Measurements from ENCODE around the gene AJM1. TPM values are rescaled to one million over a fixed set of nuclear protein-coding genes. Genes with fewer than 3 reads are reported as not detected.
"Not testable (repeated sequence)": the region's sequence is repeated elsewhere in the genome, so short reads cannot be mapped to it uniquely, and the experiment has no call there.

AJM1 gene
- total RNA-seq, 1 experiment from 2014 or later, result 1.9 TPM

DNA sequence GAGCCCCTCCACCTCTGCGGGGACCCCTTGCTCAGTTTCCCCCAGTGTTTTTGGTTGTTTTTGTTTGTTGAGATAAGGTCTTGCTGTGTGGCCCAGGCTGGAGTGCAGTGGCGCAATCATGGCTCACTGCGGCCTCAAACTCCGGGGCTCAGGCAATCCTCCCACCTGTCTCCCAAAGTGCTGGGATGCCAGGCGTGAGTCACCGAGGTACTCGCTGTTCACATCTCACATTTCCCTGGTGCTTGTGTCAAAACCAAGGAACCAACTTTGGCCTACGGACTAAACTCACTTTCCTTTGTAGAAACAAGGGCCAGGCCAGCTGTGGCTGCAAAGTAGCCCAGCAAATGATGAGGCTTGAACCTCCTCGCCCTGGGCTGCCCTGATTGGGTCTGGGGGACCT lies 9.7 kb upstream of the AJM1 start:
- no peak overlapping the region for H3K4me2 ChIP-seq (ENCODE audit: low read depth, low read length, poor library complexity, severe bottlenecking)
- H3K79me2 ChIP-seq (ENCODE audit: low read length), result no peaks in the 10 kb centered on the region
- H3K27ac ChIP-seq (ENCODE audit: low read length), result no peak overlapping the region
- H4K20me1 ChIP-seq (ENCODE audit: insufficient read depth, low read depth, low read length), result no peaks in the 10 kb centered on the region
- H3K9me3 ChIP-seq (ENCODE audit: low read length), result no peaks in the 10 kb centered on the region
- H3K9me2 ChIP-seq (replicated peaks; ENCODE audit: insufficient read depth, low read length), result no peaks in the 10 kb centered on the region
- H3K4me3 ChIP-seq (ENCODE audit: low read length), result no peak overlapping the region
- H3K4me1 ChIP-seq (ENCODE audit: low read length), result no peaks in the 10 kb centered on the region
- DNase-seq, result no peak
- H2AFZ ChIP-seq (ENCODE audit: low read length), result no peak overlapping the region
- no peaks in the 10 kb centered on the region for H3K36me3 ChIP-seq (ENCODE audit: insufficient read depth, low read length)
- no peak overlapping the region for H3K9ac ChIP-seq (ENCODE audit: low read length)
- no peaks in the 10 kb centered on the region for H3K27me3 ChIP-seq (ENCODE audit: low read length)

DNA sequence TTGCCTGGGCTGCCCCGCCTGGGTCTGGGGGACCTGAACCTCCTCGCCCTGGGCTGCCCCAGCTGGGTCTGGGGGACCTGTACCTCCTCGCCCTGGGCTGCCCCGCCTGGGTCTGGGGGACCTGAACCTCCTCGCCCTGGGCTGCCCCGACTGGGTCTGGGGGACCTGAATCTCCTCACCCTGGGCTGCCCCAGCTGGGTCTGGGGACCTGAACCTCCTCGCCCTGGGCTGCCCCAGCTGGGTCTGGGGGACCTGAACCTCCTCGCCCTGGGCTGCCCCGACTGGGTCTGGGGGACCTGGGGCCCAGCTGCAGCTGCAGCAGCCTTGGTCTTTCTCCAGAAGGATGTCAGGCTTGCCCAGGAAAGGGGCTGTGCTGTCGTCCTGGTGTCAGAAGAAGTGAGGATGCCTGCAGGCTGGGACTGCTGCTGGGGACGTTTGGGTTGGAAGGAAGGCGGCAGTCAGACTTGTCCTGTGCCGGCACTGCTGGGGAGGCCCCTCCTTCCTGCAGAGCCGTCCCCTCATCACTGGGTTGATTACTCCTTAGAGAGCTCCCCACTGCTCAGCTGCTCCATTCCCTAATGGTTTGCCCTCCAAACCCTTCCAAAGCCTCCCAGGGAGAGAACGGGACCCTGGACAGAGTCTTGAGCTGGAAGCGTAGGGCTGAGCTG lies 8.8 kb upstream of the AJM1 start:
- not testable (repeated sequence) for H3K4me2 ChIP-seq (ENCODE audit: low read depth, low read length, poor library complexity, severe bottlenecking); H3K36me3 ChIP-seq (ENCODE audit: insufficient read depth, low read length); DNase-seq; H4K20me1 ChIP-seq (ENCODE audit: insufficient read depth, low read depth, low read length); H2AFZ ChIP-seq (ENCODE audit: low read length); H3K9me2 ChIP-seq (replicated peaks; ENCODE audit: insufficient read depth, low read length); H3K27me3 ChIP-seq (ENCODE audit: low read length); H3K9ac ChIP-seq (ENCODE audit: low read length); H3K9me3 ChIP-seq (ENCODE audit: low read length); H3K27ac ChIP-seq (ENCODE audit: low read length); H3K4me3 ChIP-seq (ENCODE audit: low read length); H3K4me1 ChIP-seq (ENCODE audit: low read length); H3K79me2 ChIP-seq (ENCODE audit: low read length)

DNA sequence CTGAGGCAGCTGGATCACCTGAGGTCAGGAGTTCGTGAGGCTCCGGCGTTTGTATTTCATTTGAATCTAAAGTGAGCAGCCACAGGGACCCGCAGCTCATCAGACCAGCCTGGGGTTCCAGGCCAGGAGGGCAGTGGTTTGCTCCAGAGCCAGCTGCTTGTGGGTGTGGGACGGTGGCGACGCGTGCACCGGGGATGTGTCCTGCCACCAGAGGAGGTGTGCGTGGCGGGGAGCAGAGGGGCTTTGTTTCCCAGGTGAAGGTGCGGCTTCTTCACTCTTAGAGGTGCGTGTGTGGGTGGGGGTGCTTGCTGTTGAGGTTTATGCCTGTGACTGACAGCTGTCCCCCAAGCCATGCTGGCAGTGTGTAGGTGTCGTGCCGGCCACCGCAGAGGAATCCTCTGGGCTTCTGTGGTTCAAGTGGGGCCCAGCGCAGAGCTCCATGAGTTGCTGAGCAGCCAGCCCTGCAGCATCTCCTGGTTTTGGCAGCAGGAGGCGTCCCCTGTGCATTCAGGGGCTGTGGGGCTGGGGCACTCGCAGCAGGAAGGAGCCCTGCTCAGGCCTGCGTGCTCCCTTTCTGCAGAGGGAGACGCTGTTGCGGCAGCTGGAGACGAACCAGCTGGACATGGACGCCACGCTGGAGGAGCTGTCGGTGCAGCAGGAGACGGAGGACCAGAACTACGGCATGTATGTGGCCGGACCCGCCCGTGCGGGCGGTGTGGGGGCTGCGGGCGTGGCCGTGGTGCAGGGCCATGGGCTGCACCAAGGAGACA lies 6.9 kb upstream of the AJM1 start:
- no peak overlapping the region for H3K4me3 ChIP-seq (ENCODE audit: low read length)
- no peak overlapping the region for H3K9ac ChIP-seq (ENCODE audit: low read length)
- DNase-seq, result no peak
- H3K4me1 ChIP-seq (ENCODE audit: low read length), result no peaks in the 10 kb centered on the region
- no peak overlapping the region for H3K4me2 ChIP-seq (ENCODE audit: low read depth, low read length, poor library complexity, severe bottlenecking)
- H3K79me2 ChIP-seq (ENCODE audit: low read length), result no peaks in the 10 kb centered on the region
- H3K9me3 ChIP-seq (ENCODE audit: low read length), result no peaks in the 10 kb centered on the region
- H4K20me1 ChIP-seq (ENCODE audit: insufficient read depth, low read depth, low read length), result no peaks in the 10 kb centered on the region
- no peak overlapping the region for H2AFZ ChIP-seq (ENCODE audit: low read length)
- no peaks in the 10 kb centered on the region for H3K36me3 ChIP-seq (ENCODE audit: insufficient read depth, low read length)
- H3K27ac ChIP-seq (ENCODE audit: low read length), result no peak overlapping the region
- no peaks in the 10 kb centered on the region for H3K9me2 ChIP-seq (replicated peaks; ENCODE audit: insufficient read depth, low read length)
- no peaks in the 10 kb centered on the region for H3K27me3 ChIP-seq (ENCODE audit: low read length)

DNA sequence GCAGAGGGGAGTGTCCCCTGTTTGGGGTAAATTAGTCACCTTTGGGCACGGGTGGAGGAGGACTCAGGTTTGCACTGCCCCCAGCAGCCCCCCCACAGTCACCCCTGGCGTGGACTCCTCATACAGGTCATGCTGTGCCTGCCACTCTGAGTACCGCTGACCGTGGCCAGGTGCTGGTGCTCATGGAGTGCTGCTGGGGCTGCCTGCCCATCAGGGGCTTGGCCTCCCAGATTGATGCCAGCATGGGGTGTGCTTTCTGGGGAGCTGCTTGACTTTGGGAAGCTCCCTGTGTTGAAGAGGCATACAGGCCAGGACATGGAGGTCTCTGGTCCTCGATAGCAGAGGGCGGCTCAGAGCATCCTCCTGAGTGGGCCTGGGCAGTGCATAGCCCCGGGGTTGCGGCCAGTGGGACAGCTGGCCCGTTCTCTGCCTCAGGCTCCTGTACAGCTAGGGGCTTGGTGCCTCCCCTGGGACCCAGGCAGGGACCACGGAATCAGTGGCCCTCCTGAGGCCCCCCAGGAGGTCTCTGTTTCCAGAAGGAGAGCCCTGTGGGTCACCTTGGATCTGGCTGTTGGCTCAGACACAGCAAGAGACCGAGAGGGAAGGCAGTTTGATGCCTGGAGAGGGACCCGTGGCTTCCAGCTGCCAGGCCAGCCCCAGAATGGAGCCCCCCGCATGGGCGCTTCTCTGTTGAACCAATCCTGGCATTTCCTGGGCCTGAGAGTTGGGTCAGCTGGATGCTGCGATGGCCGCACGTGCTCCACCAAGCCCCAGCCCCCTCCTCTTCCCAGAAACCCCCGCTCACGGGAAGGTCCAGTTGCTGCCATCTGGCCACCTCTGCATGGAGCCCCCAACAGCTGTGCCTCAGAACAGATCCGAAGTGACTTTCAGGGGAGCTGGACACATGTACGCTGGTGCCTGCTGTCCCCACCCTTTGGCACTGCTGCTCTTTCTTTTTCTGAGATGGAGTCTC lies 6.1 kb upstream of the AJM1 start:
- H3K4me1 ChIP-seq (ENCODE audit: low read length), result peaks cover 7% of the 10 kb centered on the region
- no peak overlapping the region for H3K4me2 ChIP-seq (ENCODE audit: low read depth, low read length, poor library complexity, severe bottlenecking)
- no peak overlapping the region for H2AFZ ChIP-seq (ENCODE audit: low read length)
- H3K79me2 ChIP-seq (ENCODE audit: low read length), result no peaks in the 10 kb centered on the region
- no peaks in the 10 kb centered on the region for H3K9me2 ChIP-seq (replicated peaks; ENCODE audit: insufficient read depth, low read length)
- H3K27me3 ChIP-seq (ENCODE audit: low read length), result no peaks in the 10 kb centered on the region
- H3K9me3 ChIP-seq (ENCODE audit: low read length), result no peaks in the 10 kb centered on the region
- H3K9ac ChIP-seq (ENCODE audit: low read length), result no peak overlapping the region
- no peaks in the 10 kb centered on the region for H3K36me3 ChIP-seq (ENCODE audit: insufficient read depth, low read length)
- H3K27ac ChIP-seq (ENCODE audit: low read length), result no peak overlapping the region
- H4K20me1 ChIP-seq (ENCODE audit: insufficient read depth, low read depth, low read length), result no peaks in the 10 kb centered on the region
- no peak overlapping the region for H3K4me3 ChIP-seq (ENCODE audit: low read length)
- no peak for DNase-seq

DNA sequence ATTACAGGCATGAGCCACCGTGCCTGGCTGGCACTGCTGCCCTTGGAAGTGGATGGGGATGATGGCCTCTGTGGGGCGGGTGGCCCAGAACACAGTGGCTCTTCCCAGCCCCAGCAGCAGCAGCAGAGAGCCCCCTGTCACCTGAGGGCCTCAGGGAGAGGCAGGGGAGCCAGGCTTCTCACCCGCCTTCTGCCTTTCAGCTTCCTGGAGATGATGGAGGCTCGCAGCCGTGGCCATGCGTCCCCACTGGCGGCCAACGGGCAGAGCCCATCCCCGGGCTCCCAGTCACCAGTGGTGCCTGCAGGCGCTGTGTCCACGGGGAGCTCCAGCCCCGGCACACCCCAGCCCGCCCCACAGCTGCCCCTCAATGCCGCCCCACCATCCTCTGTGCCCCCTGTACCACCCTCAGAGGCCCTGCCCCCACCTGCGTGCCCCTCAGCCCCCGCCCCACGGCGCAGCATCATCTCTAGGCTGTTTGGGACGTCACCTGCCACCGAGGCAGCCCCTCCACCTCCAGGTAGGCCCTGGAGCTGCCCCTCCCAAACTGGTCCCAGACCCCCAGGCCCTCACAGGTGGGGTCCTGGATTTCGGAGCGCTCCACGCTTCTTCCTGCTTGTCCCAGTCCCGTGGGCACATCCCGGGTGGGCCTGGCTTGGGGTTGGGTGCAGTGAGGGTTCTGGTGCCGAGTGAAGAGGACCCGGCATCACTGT lies 5.0 kb upstream of the AJM1 start:
- no peak overlapping the region for H3K4me2 ChIP-seq (ENCODE audit: low read depth, low read length, poor library complexity, severe bottlenecking)
- no peaks in the 10 kb centered on the region for H3K9me2 ChIP-seq (replicated peaks; ENCODE audit: insufficient read depth, low read length)
- H3K27me3 ChIP-seq (ENCODE audit: low read length), result no peaks in the 10 kb centered on the region
- no peak overlapping the region for H2AFZ ChIP-seq (ENCODE audit: low read length)
- no peaks in the 10 kb centered on the region for H3K79me2 ChIP-seq (ENCODE audit: low read length)
- no peak for DNase-seq
- H4K20me1 ChIP-seq (ENCODE audit: insufficient read depth, low read depth, low read length), result no peaks in the 10 kb centered on the region
- H3K9me3 ChIP-seq (ENCODE audit: low read length), result no peaks in the 10 kb centered on the region
- H3K36me3 ChIP-seq (ENCODE audit: insufficient read depth, low read length), result no peaks in the 10 kb centered on the region
- no peak overlapping the region for H3K4me3 ChIP-seq (ENCODE audit: low read length)
- H3K27ac ChIP-seq (ENCODE audit: low read length), result no peak overlapping the region
- no peak overlapping the region for H3K9ac ChIP-seq (ENCODE audit: low read length)
- peaks cover 18% of the 10 kb centered on the region for H3K4me1 ChIP-seq (ENCODE audit: low read length)

DNA sequence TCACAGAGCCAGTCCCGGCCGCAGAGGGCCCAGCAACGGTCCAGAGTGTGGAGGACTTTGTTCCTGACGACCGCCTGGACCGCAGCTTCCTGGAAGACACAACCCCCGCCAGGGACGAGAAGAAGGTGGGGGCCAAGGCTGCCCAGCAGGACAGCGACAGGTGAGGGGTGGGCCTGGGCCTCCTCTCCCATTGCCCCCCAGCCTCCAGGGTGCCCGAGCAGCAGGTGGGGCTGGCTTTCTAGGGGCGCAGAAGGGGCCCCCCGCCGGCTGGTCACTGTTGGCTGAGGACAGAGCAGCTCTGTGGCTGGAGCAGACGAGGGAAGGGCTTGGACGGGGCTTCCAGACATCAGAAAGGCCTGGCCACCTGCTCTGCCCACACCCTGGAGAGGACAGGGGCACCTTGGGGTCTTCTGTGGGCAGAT lies 4.4 kb upstream of the AJM1 start:
- not testable (repeated sequence) for DNase-seq; H3K27me3 ChIP-seq (ENCODE audit: low read length); H4K20me1 ChIP-seq (ENCODE audit: insufficient read depth, low read depth, low read length); H2AFZ ChIP-seq (ENCODE audit: low read length); H3K4me3 ChIP-seq (ENCODE audit: low read length); H3K36me3 ChIP-seq (ENCODE audit: insufficient read depth, low read length); H3K27ac ChIP-seq (ENCODE audit: low read length); H3K4me2 ChIP-seq (ENCODE audit: low read depth, low read length, poor library complexity, severe bottlenecking); H3K9me3 ChIP-seq (ENCODE audit: low read length); H3K9me2 ChIP-seq (replicated peaks; ENCODE audit: insufficient read depth, low read length); H3K9ac ChIP-seq (ENCODE audit: low read length); H3K79me2 ChIP-seq (ENCODE audit: low read length)
- H3K4me1 ChIP-seq (ENCODE audit: low read length), result peaks cover 21% of the 10 kb centered on the region

DNA sequence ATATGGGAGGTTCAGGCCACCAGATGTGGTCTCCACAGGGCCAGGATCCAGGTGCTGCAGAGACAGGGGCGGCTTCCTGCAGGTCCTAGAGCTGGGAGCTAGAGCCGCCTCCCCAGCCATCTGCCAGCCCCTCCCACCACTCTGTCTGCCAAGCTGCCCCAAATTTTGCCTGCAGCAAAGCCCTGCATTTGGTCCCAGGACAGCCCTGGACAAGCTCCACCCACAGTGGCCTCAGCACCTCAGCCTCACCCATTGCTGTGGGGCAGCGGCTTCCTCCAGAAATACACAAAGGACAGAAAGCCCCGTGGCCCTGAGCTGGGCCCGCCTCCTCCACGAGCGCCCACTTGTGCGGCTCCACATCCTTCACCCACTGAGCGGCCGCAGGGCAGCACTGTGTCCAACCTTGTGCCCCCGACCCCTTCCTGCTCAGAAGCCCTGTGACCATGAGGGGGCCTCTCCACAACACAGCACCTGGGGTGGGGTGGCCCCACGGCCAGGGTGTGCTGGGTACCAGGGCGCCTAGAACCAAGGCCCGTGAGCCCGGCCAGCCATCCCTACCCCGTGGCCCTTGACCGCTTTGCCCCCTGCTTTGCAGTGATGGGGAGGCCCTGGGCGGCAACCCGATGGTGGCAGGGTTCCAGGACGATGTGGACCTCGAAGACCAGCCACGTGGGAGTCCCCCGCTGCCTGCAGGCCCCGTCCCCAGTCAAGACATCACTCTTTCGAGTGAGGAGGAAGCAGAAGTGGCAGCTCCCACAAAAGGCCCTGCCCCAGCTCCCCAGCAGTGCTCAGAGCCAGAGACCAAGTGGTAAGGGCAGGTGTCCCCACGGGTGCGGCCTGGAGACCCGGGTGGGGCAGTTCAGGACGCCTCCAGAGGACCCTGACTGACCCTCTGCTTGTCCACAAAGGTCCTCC lies 3.7 kb upstream of the AJM1 start:
- no peak overlapping the region for H3K4me2 ChIP-seq (ENCODE audit: low read depth, low read length, poor library complexity, severe bottlenecking)
- peaks cover 28% of the 10 kb centered on the region for H3K4me1 ChIP-seq (ENCODE audit: low read length)
- DNase-seq, result no peak
- H3K9me3 ChIP-seq (ENCODE audit: low read length), result no peaks in the 10 kb centered on the region
- no peak overlapping the region for H2AFZ ChIP-seq (ENCODE audit: low read length)
- H3K27me3 ChIP-seq (ENCODE audit: low read length), result no peaks in the 10 kb centered on the region
- H4K20me1 ChIP-seq (ENCODE audit: insufficient read depth, low read depth, low read length), result no peaks in the 10 kb centered on the region
- no peaks in the 10 kb centered on the region for H3K79me2 ChIP-seq (ENCODE audit: low read length)
- no peak overlapping the region for H3K4me3 ChIP-seq (ENCODE audit: low read length)
- H3K27ac ChIP-seq (ENCODE audit: low read length), result no peak overlapping the region
- no peaks in the 10 kb centered on the region for H3K36me3 ChIP-seq (ENCODE audit: insufficient read depth, low read length)
- no peak overlapping the region for H3K9ac ChIP-seq (ENCODE audit: low read length)
- H3K9me2 ChIP-seq (replicated peaks; ENCODE audit: insufficient read depth, low read length), result no peaks in the 10 kb centered on the region

All from Karpas-422 (cell line).